GM19240 (cell line): Measurements from ENCODE around the gene NUMA1.

Experiments used
- DNase-seq: peaks from one replicate; pipeline ENCODE4 v3.0.0; 2011; ENCODE audit warnings: low spot score; ENCODE audit not compliant: insufficient read length

NUMA1 gene

GRCh38 chr11:72015511-72016061 is 64.8 kb downstream of the NUMA1 start:
- no peak for DNase-seq

- no peak for DNase-seq
Measured at GRCh38 chr11:72014761-72015320, 65.5 kb downstream of the NUMA1 start.

GRCh38 chr11:72013765-72014711 is 66.3 kb downstream of the NUMA1 start:
- DNase-seq, result no peak

- no peak for DNase-seq
Measured at GRCh38 chr11:72012897-72013721, 67.2 kb downstream of the NUMA1 start.

- no peak for DNase-seq
Measured at GRCh38 chr11:72012091-72012630, 68.2 kb downstream of the NUMA1 start.

GRCh38 chr11:72010529-72011233 is 69.7 kb downstream of the NUMA1 start:
- no peak for DNase-seq

GRCh38 chr11:72009156-72009555 is 71.2 kb downstream of the NUMA1 start:
- no peak for DNase-seq

GRCh38 chr11:72008728-72009127 is 71.6 kb downstream of the NUMA1 start:
- DNase-seq, result no peak

- no peak for DNase-seq
Measured at GRCh38 chr11:72007587-72007986, 72.8 kb downstream of the NUMA1 start.

GRCh38 chr11:72007089-72007476 is 73.3 kb downstream of the NUMA1 start:
- no peak for DNase-seq

- DNase-seq, result no peak
Measured at GRCh38 chr11:72006309-72007088, 73.8 kb downstream of the NUMA1 start.

- no peak for DNase-seq
Measured at GRCh38 chr11:72005347-72006260, 74.7 kb downstream of the NUMA1 start.

- DNase-seq, result no peak
Measured at GRCh38 chr11:72004515-72005346, 75.6 kb downstream of the NUMA1 start.

GRCh38 chr11:72003776-72004171 is 76.6 kb downstream of the NUMA1 start:
- no peak for DNase-seq

- DNase-seq, result no peak
Measured at GRCh38 chr11:72002841-72003775, 77.2 kb downstream of the NUMA1 start.

- DNase-seq, result no peak
Measured at GRCh38 chr11:72001834-72002591, 78.3 kb downstream of the NUMA1 start.
